ENCODE data around the gene NKAIN2. TPM values are rescaled to one million over a fixed set of nuclear protein-coding genes. Genes with fewer than 3 reads are reported as not detected.

NKAIN2 gene
- total RNA-seq, 4 donors from 2014 or later: 0.31 to 0.58 (median 0.39) TPM; not detected in 1

GRCh38 chr6:124769811-124770544 is 966.3 kb downstream of the NKAIN2 start:
- no peaks in the 10 kb centered on the region for H3K27me3 ChIP-seq
- in situ Hi-C loops (cut with MboI; ENCODE audit: low sequenced_read_pairs in 4 of 4): no loop called here
- DNase-seq: no peak

GRCh38 chr6:124770784-124771183 is 967.1 kb downstream of the NKAIN2 start:
- in situ Hi-C loops (cut with MboI; ENCODE audit: low sequenced_read_pairs in 4 of 4): no loop called here
- TF ChIP-seq POLR2A (IDR thresholded peaks at IDR 0.05): no peak
- TF ChIP-seq CTCF (IDR thresholded peaks at IDR 0.05 in 4 of 5, conservative IDR thresholded peaks at IDR 0.05 in 1 of 5): no peak
- Histone ChIP-seq H3K4me1 (no peaks in the 10 kb centered on the region), H3K9me3 (no peaks in the 10 kb centered on the region), H3K27ac (no peak overlapping the region), H3K4me3 (no peak overlapping the region), H3K27me3 (no peaks in the 10 kb centered on the region), H3K36me3 (no peaks in the 10 kb centered on the region)
- ATAC-seq (no peak), DNase-seq (no peak)
- intact Hi-C loops (cut with DNase I; ENCODE audit: low total_unique reads): no loop called here

More at GRCh38 chr6:124769811-124770544, 966.3 kb downstream of the NKAIN2 start:
- no peak for ATAC-seq
- Histone ChIP-seq H3K4me3 (no peak overlapping the region), H3K4me1 (no peaks in the 10 kb centered on the region), H3K36me3 (no peaks in the 10 kb centered on the region), H3K27ac (no peak overlapping the region), H3K9me3 (no peaks in the 10 kb centered on the region)
- intact Hi-C loops (cut with DNase I; ENCODE audit: low total_unique reads): no loop called here
- TF ChIP-seq POLR2A (IDR thresholded peaks at IDR 0.05) (no peak), CTCF (IDR thresholded peaks at IDR 0.05 in 4 of 5, conservative IDR thresholded peaks at IDR 0.05 in 1 of 5) (no peak)

- intact Hi-C loops (cut with DNase I; ENCODE audit: low total_unique reads) (no loop called here), in situ Hi-C loops (cut with MboI; ENCODE audit: low sequenced_read_pairs in 4 of 4) (no loop called here)
- Histone ChIP-seq H3K9me3 (no peaks in the 10 kb centered on the region), H3K27me3 (no peaks in the 10 kb centered on the region), H3K36me3 (no peaks in the 10 kb centered on the region), H3K4me3 (no peak overlapping the region), H3K27ac (no peak overlapping the region), H3K4me1 (no peaks in the 10 kb centered on the region)
- ATAC-seq (no peak), DNase-seq (no peak)
- TF ChIP-seq POLR2A (IDR thresholded peaks at IDR 0.05): no peak
- no peak for TF ChIP-seq CTCF (IDR thresholded peaks at IDR 0.05 in 4 of 5, conservative IDR thresholded peaks at IDR 0.05 in 1 of 5)
Measured at GRCh38 chr6:124772733-124773319, 969.2 kb downstream of the NKAIN2 start.

GRCh38 chr6:124775121-124775520 is 971.5 kb downstream of the NKAIN2 start:
- DNase-seq: no peak
- no peaks in the 10 kb centered on the region for H3K36me3 ChIP-seq
- H3K9me3 ChIP-seq: no peaks in the 10 kb centered on the region
- H3K27me3 ChIP-seq: no peaks in the 10 kb centered on the region
- H3K27ac ChIP-seq: no peak overlapping the region
- TF ChIP-seq CTCF (IDR thresholded peaks at IDR 0.05 in 4 of 5, conservative IDR thresholded peaks at IDR 0.05 in 1 of 5) (no peak), POLR2A (IDR thresholded peaks at IDR 0.05) (no peak)
- in situ Hi-C loops (cut with MboI; ENCODE audit: low sequenced_read_pairs in 4 of 4) (no loop called here), intact Hi-C loops (cut with DNase I; ENCODE audit: low total_unique reads) (no loop called here)
- ATAC-seq: no peak
- H3K4me3 ChIP-seq: no peak overlapping the region
- no peaks in the 10 kb centered on the region for H3K4me1 ChIP-seq
